HL-60 (cell line): ENCODE measurements around the gene LSAMP.
A peak's percentile ranks its signal among the peaks of the same experiment; 100 is the strongest.

Source experiments
- DNase-seq, 2 experiments: peaks; one replicate each; pipeline ENCODE4 v3.0.0-alpha.2; 2010 to 2020; ENCODE audit warnings: low read depth in 1 of 2, low spot score in 1 of 2
- H3K27ac ChIP-seq: fragments of 250-450 bp; sonication (Bioruptor Pico); replicated peaks from 2 replicates; pipeline ENCODE4 v1.5.1; 2020; ENCODE audit warnings: mild to moderate bottlenecking, moderate library complexity
- H3K27me3 ChIP-seq: fragments of 250-450 bp; sonication (Bioruptor Pico); 2 replicates; pipeline ENCODE4 v1.5.1; 2021; ENCODE audit warnings: mild to moderate bottlenecking, moderate library complexity; ENCODE audit not compliant: insufficient read depth, poor library complexity, severe bottlenecking
- H3K4me3 ChIP-seq: replicated peaks from 2 replicates; pipeline ENCODE4 v1.5.1; 2011; ENCODE audit warnings: mild to moderate bottlenecking, control low read depth, low read length; ENCODE audit not compliant: insufficient read depth
- CTCF ChIP-seq: IDR thresholded peaks from one replicate; pipeline ENCODE4 v1.5.1; 2011; ENCODE audit warnings: low read length, control low read depth, inconsistent platforms; ENCODE audit not compliant: insufficient read depth
- GABPA ChIP-seq: IDR thresholded peaks from 2 replicates; pipeline ENCODE4 v1.6.1; 2012; ENCODE audit warnings: low read depth
- POLR2AphosphoS5 ChIP-seq: IDR thresholded peaks from 2 replicates; pipeline ENCODE4 v1.6.1; 2012; ENCODE audit warnings: low read depth
- REST ChIP-seq: IDR thresholded peaks from 2 replicates; pipeline ENCODE4 v1.6.1; 2012; ENCODE audit warnings: low read depth; ENCODE audit not compliant: insufficient replicate concordance
- SPI1 ChIP-seq: IDR thresholded peaks from 2 replicates; pipeline ENCODE4 v1.6.1; 2012; ENCODE audit warnings: low read depth, mild to moderate bottlenecking, borderline replicate concordance

Gene LSAMP

GRCh38 chr3:115819785-115820384 is 625.4 kb downstream of the LSAMP start:
- no peak for TF ChIP-seq SPI1
- no peak for TF ChIP-seq REST
- TF ChIP-seq POLR2AphosphoS5, result no peak
- TF ChIP-seq GABPA, result no peak
- TF ChIP-seq CTCF, result peak; percentile 93
- H3K27ac ChIP-seq, result no peak overlapping the region
- peaks cover 2% of the 10 kb centered on the region for H3K27me3 ChIP-seq
- no peak overlapping the region for H3K4me3 ChIP-seq
- peak; percentile 42 to 53 for DNase-seq

- no peak overlapping the region for H3K27ac ChIP-seq
- no peak for TF ChIP-seq POLR2AphosphoS5
- TF ChIP-seq CTCF, result peak; percentile 72
- no peaks in the 10 kb centered on the region for H3K27me3 ChIP-seq
- no peak overlapping the region for H3K4me3 ChIP-seq
- peak; percentile 17 to 50 for DNase-seq
Measured at GRCh38 chr3:115814778-115815380, 630.4 kb downstream of the LSAMP start.

DNA sequence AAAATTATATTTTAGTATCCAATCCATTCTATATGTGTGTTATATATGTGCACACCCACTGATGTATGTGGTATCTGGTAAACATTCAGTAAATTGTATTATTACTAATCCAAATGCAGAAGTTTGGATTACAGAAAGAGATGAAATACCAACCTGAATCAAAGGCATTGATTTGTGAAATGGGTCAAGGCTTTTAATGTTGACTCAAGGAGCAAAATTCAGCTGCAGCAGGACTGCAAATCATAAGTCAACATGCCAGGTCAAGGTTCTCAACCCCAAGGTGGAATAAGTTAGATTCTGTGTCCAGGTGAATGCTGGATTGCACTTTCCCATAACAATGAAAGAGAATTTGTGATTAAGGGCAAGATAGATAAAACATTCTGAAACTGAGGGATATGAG is 631.3 kb downstream of the LSAMP start:
- DNase-seq, result no peak
- Histone ChIP-seq H3K27ac (no peak overlapping the region), H3K27me3 (no peaks in the 10 kb centered on the region), H3K4me3 (no peak overlapping the region)
- TF ChIP-seq GABPA (no peak), REST (no peak), SPI1 (no peak), CTCF (no peak), POLR2AphosphoS5 (no peak)

GRCh38 chr3:115808816-115809215 is 636.5 kb downstream of the LSAMP start:
- Histone ChIP-seq H3K4me3 (no peak overlapping the region), H3K27me3 (no peaks in the 10 kb centered on the region), H3K27ac (no peak overlapping the region)
- TF ChIP-seq REST, result no peak
- no peak for DNase-seq
